HG03558 (cell line): ENCODE measurements around the gene MAP4K4.
"Not testable (repeated sequence)": the region's sequence is repeated elsewhere in the genome, so short reads cannot be mapped to it uniquely, and the experiment has no call there.

Experiments
- ATAC-seq: cut with Tn5 transposase; IDR thresholded peaks from one replicate; pipeline ENCODE4 v1.9.1; 2021; ENCODE audit warnings: moderate number of reproducible peaks; ENCODE audit not compliant: unreplicated experiment; ENCODE audit errors: extremely low read depth

The MAP4K4 gene

GRCh38 chr2:101759162-101759561 is 61.7 kb downstream of the MAP4K4 start:
- ATAC-seq, result no peak

DNA sequence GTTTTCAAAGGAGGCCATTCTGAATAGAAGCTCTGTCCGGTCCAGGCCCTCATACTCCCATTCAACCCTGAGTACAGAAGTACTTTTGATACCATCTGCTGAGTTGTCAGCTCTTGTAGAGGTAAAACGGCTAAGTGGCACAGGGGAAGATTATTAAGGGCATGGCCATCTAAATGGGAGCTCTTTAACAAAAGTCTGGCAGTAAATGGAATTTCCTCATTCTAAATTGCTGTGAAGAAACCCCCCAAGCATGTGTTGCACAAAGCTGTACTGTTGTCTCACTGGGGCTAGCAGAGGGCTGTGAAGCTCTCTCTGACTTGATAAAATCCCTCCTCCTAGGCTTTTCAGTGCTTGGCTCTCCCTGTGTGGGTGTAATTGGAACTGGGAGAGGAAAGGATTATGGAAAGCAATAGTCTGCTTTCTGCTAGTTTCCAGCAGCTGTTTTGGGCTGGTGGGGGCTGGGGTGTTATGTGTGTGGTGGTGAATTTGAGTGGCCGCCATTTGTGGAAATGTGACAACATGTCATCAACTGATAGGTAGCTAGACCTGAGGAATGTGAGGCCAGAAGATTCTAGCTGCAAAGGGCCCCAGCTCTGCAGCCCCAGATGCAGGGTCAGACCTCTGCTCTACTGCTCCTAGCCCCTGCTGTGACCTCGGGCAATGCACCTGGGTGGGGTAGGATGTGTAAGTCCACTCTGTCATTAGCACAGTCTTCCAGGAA is 65.1 kb downstream of the MAP4K4 start:
- ATAC-seq, result no peak

GRCh38 chr2:101763496-101764333 is 66.2 kb downstream of the MAP4K4 start:
- no peak for ATAC-seq

- ATAC-seq, result no peak
Observed at GRCh38 chr2:101766337-101766736, 68.8 kb downstream of the MAP4K4 start.

- no peak for ATAC-seq
Observed at GRCh38 chr2:101766871-101767739, 69.6 kb downstream of the MAP4K4 start.

GRCh38 chr2:101768556-101769220 is 71.2 kb downstream of the MAP4K4 start:
- no peak for ATAC-seq

- not testable (repeated sequence) for ATAC-seq
Observed at GRCh38 chr2:101769726-101770125, 72.2 kb downstream of the MAP4K4 start.

GRCh38 chr2:101770726-101771125 is 73.2 kb downstream of the MAP4K4 start:
- no peak for ATAC-seq

DNA sequence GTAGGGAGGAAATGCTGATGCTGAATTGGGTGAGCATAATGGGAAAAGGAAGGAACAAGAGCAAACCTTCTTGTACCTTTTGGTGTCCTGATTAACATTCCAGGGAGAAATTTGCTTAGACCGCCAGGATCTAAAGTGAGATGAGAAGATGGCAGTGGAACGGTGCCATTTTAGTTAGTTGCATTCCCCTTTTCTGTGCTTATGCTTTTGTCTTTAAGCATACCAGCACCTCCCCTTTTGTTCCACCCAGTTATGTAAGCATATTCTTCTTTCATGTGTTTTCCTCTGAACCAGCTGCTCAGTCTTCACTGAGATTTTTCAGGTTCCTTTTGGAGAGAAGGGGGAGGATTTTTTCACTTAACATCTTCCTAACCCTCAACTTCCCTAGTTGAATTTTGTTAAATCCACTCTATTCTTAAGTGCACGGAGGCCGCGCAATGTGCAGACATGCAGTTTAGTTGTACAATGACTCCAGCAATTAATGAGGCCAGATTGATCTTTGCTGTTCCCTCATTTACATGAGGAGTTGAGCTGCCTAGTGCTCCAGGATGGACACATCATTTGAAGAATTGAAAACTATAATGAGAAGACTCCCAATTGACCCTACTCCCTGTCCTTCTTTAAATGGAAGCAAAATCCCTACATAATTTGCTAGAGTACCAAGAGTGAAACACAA is 73.9 kb downstream of the MAP4K4 start:
- ATAC-seq, result no peak

DNA sequence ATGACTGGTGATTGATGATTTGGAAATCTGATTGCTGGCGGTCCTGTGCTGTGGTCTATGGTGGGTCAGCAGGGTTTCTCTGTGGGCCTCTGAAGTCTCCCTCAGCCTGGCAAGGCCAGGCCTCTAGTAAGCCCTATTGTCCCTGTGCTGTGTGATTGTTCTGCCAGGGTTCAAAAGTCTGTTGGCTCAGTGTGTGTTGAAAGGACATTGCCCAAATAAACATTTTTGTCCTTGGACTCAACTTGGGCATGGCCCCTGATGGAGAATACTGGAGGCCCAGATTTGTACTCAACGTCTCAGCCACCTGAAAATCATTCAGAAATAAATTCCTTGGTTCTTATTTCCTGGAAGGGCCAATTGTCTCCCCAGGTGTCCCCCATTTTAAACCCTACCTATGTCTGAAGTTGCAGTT is 74.4 kb downstream of the MAP4K4 start:
- ATAC-seq, result no peak

DNA sequence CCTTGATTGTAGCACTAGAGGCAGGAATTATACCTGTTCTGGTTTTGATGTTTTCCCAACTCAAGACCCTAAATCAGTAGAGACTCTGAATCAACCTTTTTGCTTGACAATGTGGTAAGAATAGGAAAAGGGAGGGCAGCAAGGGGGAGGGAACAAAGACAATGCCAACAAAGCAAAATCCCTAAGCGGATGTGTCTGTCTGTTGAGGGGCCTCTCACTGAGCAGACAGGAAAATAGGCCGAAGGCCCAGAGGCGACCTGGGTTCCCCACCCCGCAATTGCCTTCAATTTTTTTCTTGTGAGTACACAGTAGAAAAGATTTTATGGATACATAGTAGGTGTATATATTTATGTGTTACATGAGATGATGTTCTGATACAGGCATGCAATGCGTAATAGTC is 75.6 kb downstream of the MAP4K4 start:
- no peak for ATAC-seq

GRCh38 chr2:101773961-101774360 is 76.5 kb downstream of the MAP4K4 start:
- ATAC-seq, result not testable (repeated sequence)

DNA sequence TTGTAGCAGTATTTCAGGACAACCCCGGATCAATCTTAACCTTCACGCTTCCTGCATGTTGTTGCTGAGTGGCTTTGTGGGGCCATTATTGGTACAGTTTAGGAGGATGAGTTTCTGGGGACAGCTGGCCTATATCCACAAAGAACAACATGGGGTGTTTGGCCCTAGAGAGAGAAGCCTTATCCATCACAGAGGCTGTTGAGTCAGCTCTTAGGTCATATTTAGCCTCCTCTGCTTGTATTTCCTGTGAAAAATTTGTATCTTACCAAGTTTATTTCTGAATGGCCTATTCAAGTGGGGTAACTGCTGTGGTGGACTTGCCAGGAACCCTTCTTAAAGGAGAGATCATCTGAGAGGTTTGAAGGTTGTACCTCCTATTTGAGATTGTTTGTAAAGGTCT is 77.6 kb downstream of the MAP4K4 start:
- no peak for ATAC-seq

DNA sequence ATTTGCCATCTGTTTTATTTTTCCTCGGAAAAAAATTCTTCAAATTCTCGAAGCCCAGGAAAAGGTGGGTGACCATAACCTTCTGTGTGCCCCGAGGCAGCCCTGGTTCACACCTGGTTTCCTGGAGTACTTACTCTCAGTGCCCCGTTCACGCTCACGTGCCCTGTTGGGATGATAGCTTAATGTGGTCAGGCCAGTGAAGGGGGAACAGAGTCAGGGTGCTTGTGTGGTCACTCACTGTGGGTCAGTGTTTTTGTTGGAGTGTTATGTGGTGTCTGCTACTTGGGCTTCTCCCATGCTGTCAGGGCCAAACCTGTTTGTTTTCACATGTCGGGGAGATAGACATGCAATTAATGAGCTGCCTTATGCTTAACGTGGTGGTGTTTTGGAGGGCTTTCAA is 78.1 kb downstream of the MAP4K4 start:
- no peak for ATAC-seq

DNA sequence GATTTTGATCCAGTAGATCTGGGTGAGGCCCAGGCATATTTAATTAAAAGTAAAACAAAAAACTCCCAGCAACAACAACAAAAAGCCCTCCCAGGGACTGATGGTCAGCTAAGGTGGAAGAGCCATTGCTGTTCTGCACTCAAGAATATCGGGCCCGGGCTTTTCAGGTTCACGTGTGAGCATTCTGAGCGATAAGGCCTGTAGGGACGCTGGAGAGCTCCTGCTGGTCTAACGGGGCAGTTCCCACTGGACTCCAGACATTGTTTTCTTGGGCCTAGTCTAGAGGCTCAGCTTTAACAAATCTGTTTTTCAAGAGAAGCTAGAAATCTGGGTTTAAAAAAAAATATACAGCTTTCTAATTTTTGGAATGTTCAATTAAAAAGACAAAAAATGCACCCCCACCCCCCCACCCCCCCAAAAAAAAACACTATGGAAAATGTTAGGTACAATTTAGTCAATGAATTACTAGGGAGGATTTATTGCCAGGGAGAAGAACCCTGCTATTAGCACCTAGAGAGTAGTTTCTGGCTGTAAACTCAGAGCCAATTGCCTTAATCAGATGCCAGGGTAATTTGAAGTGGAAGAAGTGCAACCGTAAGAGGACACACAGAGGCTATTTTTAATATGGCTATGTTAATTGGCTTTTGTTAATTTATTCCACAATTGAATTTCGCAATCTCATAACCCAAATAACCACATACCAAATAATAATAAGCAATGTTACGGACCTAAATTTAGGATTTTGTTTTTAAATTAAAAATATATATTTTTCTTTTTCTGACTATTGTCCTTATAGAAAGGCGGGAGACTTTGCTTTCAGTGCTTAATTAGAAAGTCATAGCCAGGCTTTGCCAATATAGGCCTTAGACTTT is 78.9 kb downstream of the MAP4K4 start:
- ATAC-seq, result no peak

GRCh38 chr2:101777337-101777736 is 79.8 kb downstream of the MAP4K4 start:
- no peak for ATAC-seq

- no peak for ATAC-seq
Observed at GRCh38 chr2:101778102-101778501, 80.6 kb downstream of the MAP4K4 start.

GRCh38 chr2:101779190-101779589 is 81.7 kb downstream of the MAP4K4 start:
- ATAC-seq, result no peak

DNA sequence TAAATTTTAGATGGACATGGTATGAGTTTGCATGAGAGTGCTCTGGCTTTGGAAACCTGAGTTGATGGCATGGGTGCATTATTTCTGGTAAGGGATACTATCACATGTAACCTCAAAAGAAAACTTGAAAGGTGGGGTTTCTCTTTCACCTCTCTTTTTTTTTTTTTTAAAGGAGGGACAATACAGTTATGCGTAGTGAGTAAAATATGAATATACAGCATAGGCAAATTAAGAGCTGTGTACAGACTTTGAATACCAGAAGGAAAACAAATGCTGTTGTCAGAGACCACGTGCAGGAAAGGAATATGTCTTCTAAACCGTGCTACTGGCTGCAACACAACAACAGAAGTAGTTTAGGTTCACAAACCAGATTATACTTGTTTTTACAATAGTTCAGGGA is 82.1 kb downstream of the MAP4K4 start:
- no peak for ATAC-seq
